Stimulated activated CD8-positive, alpha-beta memory T cell treated with anti-CD3 and anti-CD28 coated beads, Interleukin-12 subunit alpha, Interleukin-12 subunit beta, amount 100 ng/mL, for 24 hours (primary cell): ENCODE results near the gene NEK7.
"Not testable (repeated sequence)": the region's sequence is repeated elsewhere in the genome, so short reads cannot be mapped to it uniquely, and the experiment has no call there.

ENCODE experiments used
- DNase-seq: peaks from one replicate; pipeline ENCODE4 v3.0.0-alpha.2; 2020; ENCODE audit errors: extremely low read depth

NEK7 gene

GRCh38 chr1:198156745-198157240 is at the start of gene NEK7:
NEK7 (plus strand) TSS chr1:198156998; CDS start chr1:198232581, 75,583 bp downstream.
- no peak for DNase-seq

GRCh38 chr1:198107091-198107501 is 49.7 kb upstream of the NEK7 start:
- DNase-seq, result no peak

DNA sequence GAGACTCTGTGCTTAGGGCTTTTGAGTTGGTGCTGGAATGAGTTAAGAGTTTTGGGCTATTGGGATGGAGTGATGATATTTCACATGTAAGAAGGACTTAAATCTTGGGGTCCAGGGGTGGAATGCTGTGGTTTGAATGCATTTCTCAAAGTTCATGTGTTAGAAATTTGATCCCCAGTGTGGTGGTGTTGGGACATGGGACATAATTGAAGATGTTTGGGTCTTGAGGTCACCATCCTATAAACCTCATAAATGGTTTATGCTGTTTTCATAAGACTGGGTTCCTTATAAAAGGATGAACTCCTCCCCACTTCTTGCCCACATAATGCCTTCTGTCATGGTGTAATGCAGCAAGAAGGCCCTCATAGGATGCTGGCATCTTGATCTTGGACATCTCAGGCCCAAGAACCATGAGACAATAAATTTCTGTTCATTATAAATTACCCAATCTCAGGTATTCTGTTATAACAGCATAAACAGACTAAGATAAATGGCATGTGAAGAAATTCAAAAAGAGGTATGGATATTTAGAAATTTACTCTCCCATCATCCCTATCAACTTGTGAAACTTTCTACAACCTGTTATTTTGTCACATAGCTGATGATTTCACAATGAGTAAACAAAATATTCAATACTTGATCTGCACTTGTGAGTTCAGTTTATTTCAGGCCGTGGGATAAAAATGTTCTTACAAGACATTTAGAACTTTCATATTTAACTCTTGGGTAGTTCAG is 48.0 kb upstream of the NEK7 start:
- DNase-seq, result no peak

DNA sequence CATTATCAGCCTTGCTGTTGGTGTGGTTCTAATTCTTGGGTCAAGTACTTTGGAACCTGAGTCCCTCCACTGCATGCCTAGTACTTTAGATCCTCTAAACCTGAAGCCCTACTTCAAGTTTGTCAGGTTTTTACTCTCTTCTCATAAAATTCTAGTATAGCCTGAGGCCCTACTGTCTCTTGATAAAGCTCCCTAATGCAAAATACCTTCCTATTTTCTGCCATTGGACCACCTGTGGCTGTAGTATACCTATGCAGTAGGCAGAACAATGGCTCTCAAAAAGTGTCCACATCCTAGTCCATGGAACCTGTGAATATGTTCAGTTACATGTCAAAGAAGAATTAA is 47.5 kb upstream of the NEK7 start:
- no peak for DNase-seq

- DNase-seq, result no peak
These were observed 43.5 kb upstream of the NEK7 start for GRCh38 chr1:198113342-198113750.

- no peak for DNase-seq
These were observed 40.7 kb upstream of the NEK7 start for GRCh38 chr1:198116069-198116468.

GRCh38 chr1:198116469-198116868 is 40.3 kb upstream of the NEK7 start:
- no peak for DNase-seq

GRCh38 chr1:198117267-198117666 is 39.5 kb upstream of the NEK7 start:
- DNase-seq, result no peak

DNA sequence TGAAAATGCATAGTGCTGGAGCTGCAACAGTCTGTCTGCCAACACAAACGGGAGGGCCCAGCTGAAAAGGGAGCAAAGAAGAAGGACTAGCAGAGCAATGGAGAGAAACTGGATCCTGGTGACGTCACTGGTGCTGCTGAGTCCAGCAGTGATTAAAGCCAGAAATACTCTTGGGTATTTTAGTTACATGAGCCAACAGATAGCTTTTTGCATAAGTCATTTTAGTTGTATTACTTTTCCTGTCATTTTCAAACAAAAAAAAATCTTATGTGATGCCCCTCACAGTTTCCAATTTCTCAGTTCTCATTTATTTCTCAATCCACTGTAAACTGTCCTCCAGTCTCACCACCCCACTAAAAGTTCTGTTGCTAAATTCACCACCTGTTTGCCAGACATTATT is 38.7 kb upstream of the NEK7 start:
- no peak for DNase-seq

- no peak for DNase-seq
These were observed 36.9 kb upstream of the NEK7 start for GRCh38 chr1:198119906-198120305.

GRCh38 chr1:198121056-198121826 is 35.6 kb upstream of the NEK7 start:
- DNase-seq, result no peak

GRCh38 chr1:198122693-198123092 is 34.1 kb upstream of the NEK7 start:
- DNase-seq, result no peak

- DNase-seq, result no peak
These were observed 33.7 kb upstream of the NEK7 start for GRCh38 chr1:198123133-198123532.

GRCh38 chr1:198124673-198125072 is 32.1 kb upstream of the NEK7 start:
- no peak for DNase-seq

DNA sequence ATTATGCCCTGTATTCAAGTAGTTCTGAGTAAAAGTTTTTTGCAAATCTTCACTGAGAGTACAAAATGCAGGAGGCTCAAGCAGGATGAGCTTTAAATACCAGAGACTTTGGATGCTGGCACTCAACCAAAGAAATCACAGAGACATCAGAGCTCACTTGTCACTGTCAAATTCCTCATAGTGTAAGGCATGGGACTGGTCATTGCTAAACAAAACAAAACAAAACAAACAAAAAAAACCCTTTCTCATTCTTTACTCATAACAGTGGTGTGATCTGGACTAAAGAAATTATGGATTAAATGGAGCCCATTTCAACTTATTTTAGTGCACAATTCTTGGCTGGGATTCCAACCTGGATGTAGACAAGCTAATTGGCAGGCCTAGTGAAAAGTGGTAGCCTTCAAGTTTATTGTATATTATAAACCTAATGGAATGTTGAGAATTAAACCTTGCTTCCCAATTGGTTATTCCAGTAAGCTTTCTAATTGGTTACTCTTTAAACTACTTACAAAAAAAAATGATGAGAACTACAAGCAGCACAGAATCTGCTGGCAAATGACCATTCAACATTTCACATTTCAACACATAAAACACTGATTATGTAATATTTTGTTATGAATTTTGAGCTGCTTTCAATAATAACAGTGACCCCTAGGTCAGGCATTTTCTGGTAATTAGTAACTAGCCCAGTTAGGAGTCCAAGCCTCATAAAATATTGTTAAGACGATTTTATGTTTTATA is 30.6 kb upstream of the NEK7 start:
- DNase-seq, result no peak

GRCh38 chr1:198128533-198128932 is 28.3 kb upstream of the NEK7 start:
- DNase-seq, result no peak

DNA sequence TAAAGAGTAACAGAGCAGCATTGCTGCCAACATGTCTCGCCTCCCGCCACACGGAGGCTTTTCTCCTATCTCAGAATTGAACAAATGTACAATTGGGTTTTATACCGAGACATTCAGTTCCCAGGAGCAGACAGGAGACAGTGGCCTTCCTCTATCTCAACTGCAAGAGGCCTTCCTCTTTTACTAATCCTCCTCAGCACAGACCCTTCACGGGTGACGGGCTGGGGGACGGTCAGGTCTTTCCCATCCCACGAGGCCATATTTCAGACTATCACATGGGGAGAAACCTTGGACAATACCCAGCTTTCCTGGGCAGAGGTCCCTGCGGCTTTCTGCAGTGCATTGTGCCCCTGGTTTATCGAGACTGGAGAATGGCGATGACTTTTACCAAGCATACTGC is 26.7 kb upstream of the NEK7 start:
- DNase-seq, result not testable (repeated sequence)

GRCh38 chr1:198132060-198132781 is 24.6 kb upstream of the NEK7 start:
- DNase-seq, result no peak

DNA sequence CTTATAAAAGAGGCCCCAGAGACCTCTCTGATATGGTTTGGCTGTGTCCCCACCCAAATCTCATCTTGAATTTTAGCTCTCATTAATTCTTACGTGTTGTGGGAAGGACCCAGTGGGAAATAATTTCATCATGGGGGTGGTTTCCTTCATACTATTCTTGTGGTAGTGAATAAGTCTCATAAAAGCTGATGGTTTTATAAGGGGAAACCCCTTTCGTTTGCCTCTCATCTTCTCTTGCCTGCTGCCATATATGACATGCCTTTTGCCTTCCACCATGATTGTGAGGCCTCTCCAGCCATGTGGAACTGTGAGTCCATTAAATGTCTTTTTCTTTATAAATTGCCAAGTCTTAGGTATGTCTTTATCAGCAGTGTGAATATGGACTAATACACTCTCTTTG is 22.5 kb upstream of the NEK7 start:
- no peak for DNase-seq

DNA sequence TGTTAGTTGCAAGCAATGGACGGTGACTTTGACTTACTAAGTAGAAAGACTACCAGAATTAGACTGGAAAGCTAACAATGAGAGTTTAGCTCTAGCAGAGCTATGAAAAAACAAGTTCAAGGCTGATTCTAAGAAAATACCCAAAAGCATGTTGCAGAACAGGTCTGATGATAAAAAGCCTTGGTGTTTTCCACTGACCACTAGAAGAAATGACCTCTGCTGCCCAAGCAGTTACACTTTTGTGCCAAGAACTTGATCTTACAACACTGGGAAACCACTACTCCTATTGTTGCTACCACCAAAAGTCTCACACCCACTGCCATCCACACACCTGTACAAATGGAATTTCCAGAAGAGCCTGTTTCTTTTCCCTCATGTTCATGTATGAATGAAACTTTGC is 21.4 kb upstream of the NEK7 start:
- no peak for DNase-seq

DNA sequence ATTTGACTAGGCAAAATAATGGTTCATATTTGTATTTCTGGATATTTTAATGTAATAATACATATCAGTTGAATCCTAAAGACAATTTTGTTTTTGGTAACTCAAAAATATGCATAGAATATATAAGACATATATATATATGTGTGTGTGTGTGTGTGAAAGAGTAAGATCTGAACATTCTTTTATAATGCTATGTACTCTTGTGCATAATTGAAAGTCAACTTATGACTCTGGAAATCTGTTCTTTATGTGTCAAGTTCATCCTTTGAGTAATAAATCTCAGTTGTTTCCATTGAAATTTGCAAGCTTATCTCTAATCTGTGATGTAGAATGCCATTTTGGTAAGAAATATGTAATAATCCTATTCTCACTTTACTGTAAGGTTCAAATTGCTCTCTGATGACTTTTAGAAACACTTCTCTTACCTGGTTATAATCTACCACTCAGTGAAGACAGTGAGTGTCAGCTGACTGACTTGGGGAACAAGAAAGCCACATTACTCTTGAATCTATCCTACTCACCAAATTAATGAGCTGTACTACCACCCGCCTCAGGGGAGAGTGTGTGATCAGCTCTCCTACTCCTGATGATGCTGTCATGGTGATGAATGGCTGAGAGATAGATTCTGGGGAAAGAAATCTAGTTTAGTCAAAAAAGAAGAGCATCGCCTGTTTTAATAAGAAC is 15.0 kb upstream of the NEK7 start:
- DNase-seq, result no peak
